A172 (cell line): Measurements from ENCODE around the gene ADI1. TPM values are rescaled to one million over a fixed set of nuclear protein-coding genes. Genes with fewer than 3 reads are reported as not detected.
"Not testable (repeated sequence)": the region's sequence is repeated elsewhere in the genome, so short reads cannot be mapped to it uniquely, and the experiment has no call there.

Experiments
- DNase-seq: peaks from one replicate; pipeline ENCODE4 v3.0.0-alpha.2; 2015; ENCODE audit warnings: low spot score
- total RNA-seq: library from RNA; depleted of rRNA; stranded (reverse); fragments of >200 nt; shearing (Covaris generic); gene quantifications from 2 replicates; pipeline ENCODE4 v1.2.3, GENCODE V29; 2014

ADI1 gene
- total RNA-seq, 1 experiment from 2014 or later, result 102 TPM

GRCh38 chr2:3529316-3530025 lies 10.1 kb upstream of the ADI1 start:
- DNase-seq, result no peak

- DNase-seq, result no peak
These were observed 8.8 kb upstream of the ADI1 start for GRCh38 chr2:3527886-3528785.

- DNase-seq, result no peak
These were observed 7.5 kb upstream of the ADI1 start for GRCh38 chr2:3526871-3527270.

- DNase-seq, result peak; percentile 53
These were observed 4.3 kb upstream of the ADI1 start for GRCh38 chr2:3523551-3524041.

GRCh38 chr2:3522961-3523421 lies 3.7 kb upstream of the ADI1 start:
- no peak for DNase-seq

- DNase-seq, result no peak
These were observed 1.3 kb upstream of the ADI1 start for GRCh38 chr2:3520591-3520990.

- peak; percentile 97 for DNase-seq
These were observed 656 bp downstream of the ADI1 start for GRCh38 chr2:3518496-3519254.

- no peak for DNase-seq
These were observed 1.3 kb downstream of the ADI1 start for GRCh38 chr2:3517948-3518495.

GRCh38 chr2:3516831-3517230 lies 2.5 kb downstream of the ADI1 start:
- DNase-seq, result no peak

GRCh38 chr2:3515438-3515837 lies 3.9 kb downstream of the ADI1 start:
- not testable (repeated sequence) for DNase-seq

GRCh38 chr2:3513026-3513810 lies 6.1 kb downstream of the ADI1 start:
- no peak for DNase-seq

GRCh38 chr2:3512086-3512485 lies 7.2 kb downstream of the ADI1 start:
- DNase-seq, result no peak

GRCh38 chr2:3505771-3506170 lies 13.6 kb downstream of the ADI1 start:
- no peak for DNase-seq

- DNase-seq, result no peak
These were observed 14.6 kb downstream of the ADI1 start for GRCh38 chr2:3504741-3505140.

GRCh38 chr2:3503483-3503882 lies 15.8 kb downstream of the ADI1 start:
- DNase-seq, result no peak

GRCh38 chr2:3503046-3503445 lies 16.3 kb downstream of the ADI1 start:
- DNase-seq, result no peak

- no peak for DNase-seq
These were observed 18.9 kb downstream of the ADI1 start for GRCh38 chr2:3500326-3500899.

- DNase-seq, result no peak
These were observed 20.4 kb downstream of the ADI1 start for GRCh38 chr2:3498783-3499394.

- not testable (repeated sequence) for DNase-seq
These were observed 22.6 kb downstream of the ADI1 start for GRCh38 chr2:3496708-3497080.
